Measurements from ENCODE around the gene AMBP. TPM values are rescaled to one million over a fixed set of nuclear protein-coding genes. Genes with fewer than 3 reads are reported as not detected.
A peak's percentile ranks its signal among the peaks of the same experiment; 100 is the strongest.

AMBP gene
- total RNA-seq, 2 donors from 2014 or later, result 0.68 to 2.9 TPM

DNA sequence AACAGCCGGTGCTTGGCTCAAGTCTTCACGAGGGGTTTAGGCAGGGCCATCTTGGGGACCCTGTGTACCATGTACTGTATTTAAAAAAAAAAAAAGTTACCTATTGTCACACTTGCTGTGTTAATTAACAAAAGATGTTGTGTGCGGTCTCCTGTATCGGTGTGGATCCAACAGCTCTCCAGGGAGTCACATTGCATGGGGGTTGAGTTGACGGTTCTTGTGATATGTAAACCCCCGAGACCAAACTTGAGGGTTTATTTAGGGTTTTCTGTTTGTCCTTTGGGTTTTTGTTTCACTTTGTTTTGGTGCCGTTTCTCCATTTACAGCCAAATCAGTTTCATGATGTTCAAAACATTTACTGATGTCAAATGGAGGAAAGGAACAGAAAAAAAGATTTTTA, 22.2 kb downstream of the AMBP start:
- Histone ChIP-seq H3K9ac (ENCODE audit: extremely low read depth, low read length, poor library complexity, severe bottlenecking) (no peak overlapping the region), H3K4me1 (ENCODE audit: control insufficient read depth, insufficient read depth, low read length) (no peaks in the 10 kb centered on the region), H3K36me3 (ENCODE audit: control insufficient read depth, insufficient read depth, low read length) (peaks cover 11% of the 10 kb centered on the region), H3K4me3 (ENCODE audit: low read length) (no peak overlapping the region), H3K9me3 (ENCODE audit: control insufficient read depth, low read length) (no peaks in the 10 kb centered on the region), H3K27ac (ENCODE audit: low read depth, low read length) (no peak overlapping the region), H3K27me3 (ENCODE audit: control insufficient read depth, insufficient read depth, low read length, poor library complexity, severe bottlenecking) (no peaks in the 10 kb centered on the region)
- TF ChIP-seq CTCF (conservative IDR thresholded peaks at IDR 0.05), result no peak
- H3K36me3 Mint-ChIP-seq (ENCODE audit: low read depth), result peaks cover 12% of the 10 kb centered on the region
- no peak overlapping the region for H3K27ac Mint-ChIP-seq
- peaks cover 18% of the 10 kb centered on the region for H3K4me1 Mint-ChIP-seq
- no peaks in the 10 kb centered on the region for H3K27me3 Mint-ChIP-seq (ENCODE audit: insufficient read depth)
- H3K9me3 Mint-ChIP-seq, result no peaks in the 10 kb centered on the region
- WGBS, 2 experiments (ENCODE audit: insufficient coverage in 1 of 2, insufficient read length in 1 of 2), result 94% methylated on average over 7 of the region's 7 CpGs; no CpG with 5 or more reads in 1 of the 2 experiments
- peak; percentile 20 for DNase-seq
- no peak overlapping the region for H3K4me3 Mint-ChIP-seq

- peak; percentile 26 for DNase-seq
- H3K27ac Mint-ChIP-seq, result no peak overlapping the region
Observed at GRCh38 chr9:114055061-114055460, 23.0 kb downstream of the AMBP start.

GRCh38 chr9:114054191-114054690, 23.9 kb downstream of the AMBP start:
- Histone ChIP-seq H3K27ac (ENCODE audit: low read depth, low read length) (no peak overlapping the region), H3K9me3 (ENCODE audit: control insufficient read depth, low read length) (no peaks in the 10 kb centered on the region), H3K36me3 (ENCODE audit: control insufficient read depth, insufficient read depth, low read length) (peaks cover 27% of the 10 kb centered on the region), H3K9ac (ENCODE audit: extremely low read depth, low read length, poor library complexity, severe bottlenecking) (no peak overlapping the region), H3K4me3 (ENCODE audit: low read length) (no peak overlapping the region), H3K27me3 (ENCODE audit: control insufficient read depth, insufficient read depth, low read length, poor library complexity, severe bottlenecking) (no peaks in the 10 kb centered on the region), H3K4me1 (ENCODE audit: control insufficient read depth, insufficient read depth, low read length) (no peaks in the 10 kb centered on the region)
- no peaks in the 10 kb centered on the region for H3K27me3 Mint-ChIP-seq (ENCODE audit: insufficient read depth)
- H3K27ac Mint-ChIP-seq, result no peak overlapping the region
- H3K4me1 Mint-ChIP-seq, result peaks cover 18% of the 10 kb centered on the region
- no peaks in the 10 kb centered on the region for H3K9me3 Mint-ChIP-seq
- H3K4me3 Mint-ChIP-seq, result no peak overlapping the region
- WGBS, 2 experiments (ENCODE audit: insufficient coverage in 1 of 2, insufficient read length in 1 of 2), result 79 to 82% methylated on average over 10 of the region's 10 CpGs
- DNase-seq, result peak; percentile 28
- TF ChIP-seq CTCF (conservative IDR thresholded peaks at IDR 0.05), result no peak
- H3K36me3 Mint-ChIP-seq (ENCODE audit: low read depth), result peaks cover 27% of the 10 kb centered on the region

More at GRCh38 chr9:114055061-114055460, 23.0 kb downstream of the AMBP start:
- H3K4me1 ChIP-seq (ENCODE audit: control insufficient read depth, insufficient read depth, low read length), result no peaks in the 10 kb centered on the region
- no peaks in the 10 kb centered on the region for H3K27me3 ChIP-seq (ENCODE audit: control insufficient read depth, insufficient read depth, low read length, poor library complexity, severe bottlenecking)
- TF ChIP-seq CTCF (conservative IDR thresholded peaks at IDR 0.05), result no peak
- no peaks in the 10 kb centered on the region for H3K9me3 Mint-ChIP-seq
- peaks cover 19% of the 10 kb centered on the region for H3K36me3 ChIP-seq (ENCODE audit: control insufficient read depth, insufficient read depth, low read length)
- no peak overlapping the region for H3K4me3 ChIP-seq (ENCODE audit: low read length)
- no peak overlapping the region for H3K9ac ChIP-seq (ENCODE audit: extremely low read depth, low read length, poor library complexity, severe bottlenecking)
- no peaks in the 10 kb centered on the region for H3K9me3 ChIP-seq (ENCODE audit: control insufficient read depth, low read length)
- WGBS, 2 experiments (ENCODE audit: insufficient coverage in 1 of 2, insufficient read length in 1 of 2), result 97 to 99% methylated on average over 16 to 18 of the region's 18 CpGs
- H3K27ac ChIP-seq (ENCODE audit: low read depth, low read length), result no peak overlapping the region
- H3K4me3 Mint-ChIP-seq, result no peak overlapping the region
- H3K27me3 Mint-ChIP-seq (ENCODE audit: insufficient read depth), result no peaks in the 10 kb centered on the region
- H3K36me3 Mint-ChIP-seq (ENCODE audit: low read depth), result peaks cover 20% of the 10 kb centered on the region
- H3K4me1 Mint-ChIP-seq, result peaks cover 18% of the 10 kb centered on the region
